ENCODE results near the gene C16orf89. TPM values are rescaled to one million over a fixed set of nuclear protein-coding genes. Genes with fewer than 3 reads are reported as not detected.

Gene C16orf89
- polyA plus RNA-seq, 1 donor (not counting 4 experiments of a cell fraction or from before 2014, with no cell fraction given), result not detected

DNA sequence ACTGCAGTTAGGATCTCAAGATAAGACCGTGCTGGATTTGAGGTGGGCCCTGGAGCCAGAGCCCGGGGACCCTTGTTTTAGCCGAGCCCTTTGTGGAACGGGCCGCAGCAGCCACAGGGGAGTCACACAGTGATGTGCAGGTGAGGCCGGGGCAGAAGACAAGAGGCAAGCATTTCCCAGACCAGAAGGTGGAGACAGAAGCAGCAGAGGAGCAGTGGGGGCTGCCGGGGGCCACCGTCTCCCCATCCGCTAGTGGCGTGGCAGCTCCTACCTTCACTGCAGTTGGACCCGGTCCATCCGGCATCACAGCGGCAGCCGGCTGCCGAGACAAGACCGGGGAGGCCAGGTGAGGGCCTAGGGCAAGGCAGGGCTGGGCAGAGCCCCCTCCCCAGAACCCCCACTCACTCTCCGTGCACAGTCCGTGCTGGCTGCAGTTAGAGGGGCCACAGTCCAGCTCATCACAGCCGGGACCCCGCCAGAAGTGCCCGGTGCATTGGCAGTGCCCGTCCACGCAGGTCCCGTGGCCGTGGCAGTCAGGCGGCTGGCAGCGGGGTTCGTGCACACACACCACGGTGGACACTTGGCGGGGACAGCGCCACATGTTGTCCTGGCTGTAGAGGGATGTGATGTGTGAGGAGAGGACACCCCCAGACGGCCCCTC lies 38.1 kb downstream of the C16orf89 start:
- FAIRE-seq (no peak), DNase-seq (ENCODE audit: low read depth, low spot score) (no peak)
- Histone ChIP-seq H4K20me1 (ENCODE audit: control insufficient read depth, extremely low read depth, insufficient read depth, low read length) (no peaks in the 10 kb centered on the region), H2AFZ (ENCODE audit: control insufficient read depth, low read length) (no peak overlapping the region), H3K36me3 (ENCODE audit: control insufficient read depth in 2 of 2, extremely low read depth in 1 of 2, insufficient read depth in 2 of 2, low read length in 2 of 2) (peaks cover 0 to 4% of the 10 kb centered on the region in 2 experiments), H3K27ac (ENCODE audit: control insufficient read depth, insufficient read depth, low read length) (no peak overlapping the region), H3K27me3 (ENCODE audit: control insufficient read depth, extremely low read depth, insufficient read depth, low read length) (no peaks in the 10 kb centered on the region), H3K4me1 (ENCODE audit: control insufficient read depth, extremely low read depth, insufficient read depth, low read length) (peaks cover 2% of the 10 kb centered on the region), H3K79me2 (ENCODE audit: control insufficient read depth, insufficient read depth, low read length) (no peaks in the 10 kb centered on the region), H3K9me3 (ENCODE audit: control insufficient read depth, low read depth, low read length) (no peaks in the 10 kb centered on the region), H3K4me3 (ENCODE audit: control insufficient read depth in 2 of 3, extremely low read depth in 1 of 3, insufficient read depth in 2 of 3, low read depth in 1 of 3, low read length in 3 of 3) (no peak overlapping the region), H3K9me1 (ENCODE audit: control insufficient read depth, extremely low read depth, insufficient read depth, low read length) (no peaks in the 10 kb centered on the region), H3K4me2 (ENCODE audit: control insufficient read depth, extremely low read depth, insufficient read depth, low read depth, low read length) (no peak overlapping the region), H3K9ac (ENCODE audit: control insufficient read depth, extremely low read depth, insufficient read depth, low read length) (no peak overlapping the region)
- TF ChIP-seq EZH2 (IDR thresholded peaks at IDR 0.05; ENCODE audit: low read length) (no peak), CTCF (optimal IDR thresholded peaks at IDR 0.05 in 1 of 3, IDR thresholded peaks at IDR 0.05 in 1 of 3, conservative IDR thresholded peaks at IDR 0.05 in 1 of 3; ENCODE audit: extremely low read depth in 1 of 3, insufficient read depth in 2 of 3, low read length in 3 of 3) (no peak)
- dilution Hi-C loops (cut with MboI; ENCODE audit: extremely low pct_ligation_motif_present, low sequenced_read_pairs), result no loop called here

GRCh38 chr16:5027086-5027485 lies 38.7 kb downstream of the C16orf89 start:
- Histone ChIP-seq H3K9ac (ENCODE audit: control insufficient read depth, extremely low read depth, insufficient read depth, low read length) (no peak overlapping the region), H3K9me3 (ENCODE audit: control insufficient read depth, low read depth, low read length) (no peaks in the 10 kb centered on the region), H3K4me3 (ENCODE audit: control insufficient read depth in 2 of 3, extremely low read depth in 1 of 3, insufficient read depth in 2 of 3, low read depth in 1 of 3, low read length in 3 of 3) (no peak overlapping the region), H3K4me1 (ENCODE audit: control insufficient read depth, extremely low read depth, insufficient read depth, low read length) (no peaks in the 10 kb centered on the region), H3K79me2 (ENCODE audit: control insufficient read depth, insufficient read depth, low read length) (no peaks in the 10 kb centered on the region), H3K9me1 (ENCODE audit: control insufficient read depth, extremely low read depth, insufficient read depth, low read length) (no peaks in the 10 kb centered on the region), H3K27me3 (ENCODE audit: control insufficient read depth, extremely low read depth, insufficient read depth, low read length) (no peaks in the 10 kb centered on the region), H3K4me2 (ENCODE audit: control insufficient read depth, extremely low read depth, insufficient read depth, low read depth, low read length) (no peak overlapping the region), H2AFZ (ENCODE audit: control insufficient read depth, low read length) (no peak overlapping the region), H4K20me1 (ENCODE audit: control insufficient read depth, extremely low read depth, insufficient read depth, low read length) (no peaks in the 10 kb centered on the region), H3K36me3 (ENCODE audit: control insufficient read depth in 2 of 2, extremely low read depth in 1 of 2, insufficient read depth in 2 of 2, low read length in 2 of 2) (peaks cover 0 to 4% of the 10 kb centered on the region in 2 experiments), H3K27ac (ENCODE audit: control insufficient read depth, insufficient read depth, low read length) (no peak overlapping the region)
- TF ChIP-seq CTCF (optimal IDR thresholded peaks at IDR 0.05 in 1 of 3, IDR thresholded peaks at IDR 0.05 in 1 of 3, conservative IDR thresholded peaks at IDR 0.05 in 1 of 3; ENCODE audit: extremely low read depth in 1 of 3, insufficient read depth in 2 of 3, low read length in 3 of 3) (no peak), EZH2 (IDR thresholded peaks at IDR 0.05; ENCODE audit: low read length) (no peak)
- DNase-seq (ENCODE audit: low read depth, low spot score) (no peak), FAIRE-seq (no peak)
- dilution Hi-C loops (cut with MboI; ENCODE audit: extremely low pct_ligation_motif_present, low sequenced_read_pairs), result no loop called here
